GM12878 (cell line): Measurements from ENCODE around the gene ZNF227. TPM values are rescaled to one million over a fixed set of nuclear protein-coding genes. Genes with fewer than 3 reads are reported as not detected.

Source experiments
- ATAC-seq: fragments of 200-7000 bp; cut with Tn5 transposase; 3 replicates; pipeline ENCODE4 v1.9.1; 2020; ENCODE audit warnings: mild to moderate bottlenecking, moderate library complexity
- BruUV-seq: library from RNA; stranded (reverse); fragments of 400-500 nt; replicated peaks from 2 replicates; lab custom pipeline; 2021; lab: Mats Ljungman, UMichigan
- CTCF ChIA-PET: fragments of 300-600 bp; sonication (Branson Sonifier 250); formaldehyde crosslinking; extraction: SDS; loops from one replicate; lab custom pipeline; 2021; ENCODE audit warnings: inconsistent platforms; lab: Yijun Ruan, JAX
- POLR2A ChIA-PET: fragments of 350-600 bp; formaldehyde crosslinking; extraction: SDS; loops from one replicate; lab custom pipeline; 2021; ENCODE audit warnings: inconsistent platforms; lab: Charles Lee
- RAD21 ChIA-PET: fragments of 300-600 bp; sonication (Branson Sonifier 250); formaldehyde crosslinking; loops from one replicate; lab custom pipeline; 2023; ENCODE audit warnings: antibody characterized with exemption; ENCODE audit not compliant: unreplicated experiment; lab: Charles Lee
- SMC1A ChIA-PET: fragments of 300-600 bp; sonication (Branson Sonifier 250); formaldehyde crosslinking; loops from one replicate; lab custom pipeline; 2023; ENCODE audit not compliant: unreplicated experiment, uncharacterized antibody; lab: Charles Lee
- DNase-seq: peaks from one replicate; pipeline ENCODE4 v3.0.0-alpha.2; 2011; ENCODE audit warnings: low read depth, low spot score
- FAIRE-seq: peaks from 3 replicates; lab custom pipeline; 2011; peaks lifted over from hg19 to GRCh38; lab: Jason Lieb, UNC
- H2AFZ ChIP-seq: 2 replicates; pipeline ENCODE4 v1.6.0; 2011; ENCODE audit warnings: low read depth, low read length, control low read depth; ENCODE audit not compliant: control insufficient read depth
- H3K27ac ChIP-seq: 2 replicates; pipeline ENCODE4 v1.5.1; 2011; ENCODE audit warnings: control low read depth; ENCODE audit not compliant: control insufficient read depth, insufficient read depth
- H3K27me3 ChIP-seq, 2 experiments: replicated peaks in 1 of 2; 2 replicates each; pipeline versions ENCODE4 v1.6.0 to v1.6.1; 2011; ENCODE audit warnings: low read length in 1 of 2; ENCODE audit not compliant: control insufficient read depth in 2 of 2, insufficient read depth in 2 of 2
- H3K36me3 ChIP-seq, 2 experiments: 2 replicates each; pipeline ENCODE4 v1.5.1; 2011; ENCODE audit warnings: low read length in 1 of 2; ENCODE audit not compliant: control insufficient read depth in 2 of 2, insufficient read depth in 2 of 2
- H3K4me1 ChIP-seq: 2 replicates; pipeline ENCODE4 v1.6.1; 2011; ENCODE audit warnings: mild to moderate bottlenecking, low read length, moderate library complexity, mixed read lengths; ENCODE audit not compliant: control insufficient read depth, insufficient read depth
- H3K4me2 ChIP-seq: 2 replicates; pipeline ENCODE4 v1.6.0; 2011; ENCODE audit warnings: control low read depth; ENCODE audit not compliant: control insufficient read depth, insufficient read depth
- H3K4me3 ChIP-seq: fragments of 200-600 bp; sonication (generic); 2 replicates; pipeline ENCODE4 v1.5.1; 2016
- H3K79me2 ChIP-seq: 2 replicates; pipeline ENCODE4 v1.6.0; 2011; ENCODE audit warnings: low read length; ENCODE audit not compliant: control insufficient read depth, insufficient read depth
- H3K9ac ChIP-seq: 2 replicates; pipeline ENCODE4 v1.8.0; 2011; ENCODE audit warnings: low read length, control low read depth, mixed read lengths; ENCODE audit not compliant: control insufficient read depth, insufficient read depth
- H3K9me3 ChIP-seq: replicated peaks from 3 replicates; pipeline ENCODE4 v1.5.1; 2011; ENCODE audit warnings: mild to moderate bottlenecking, low read length; ENCODE audit not compliant: control insufficient read depth, insufficient read depth
- H4K20me1 ChIP-seq: 2 replicates; pipeline ENCODE4 v1.6.0; 2011; ENCODE audit not compliant: control insufficient read depth, insufficient read depth
- FOXM1 ChIP-seq: IDR thresholded peaks from 2 replicates; pipeline ENCODE4 v1.6.1; 2012; ENCODE audit warnings: low read depth, mild to moderate bottlenecking, inconsistent platforms, low read length, moderate library complexity
- MLLT1 ChIP-seq: fragments of 450-650 bp; IDR thresholded peaks from 2 replicates; pipeline ENCODE4 v1.6.1; 2016; ENCODE audit warnings: mild to moderate bottlenecking
- WGBS: methylation state at CpG from one replicate; pipeline ENCODE4 v1.1.6; 2016; ENCODE audit warnings: low lambda C conversion rate; ENCODE audit not compliant: insufficient replicate concordance, insufficient coverage; ENCODE audit errors: missing lambda C conversion rate; 5-methylcytosine and 5-hydroxymethylcytosine counted together
- in situ Hi-C: fragments of 300-500 bp; cut with MboI; formaldehyde crosslinking; loops from 9 replicates; pipeline ENCODE4 v1.14.3; 2018; ENCODE audit warnings: mixed read lengths
- intact Hi-C: fragments of 100-400 bp; cut with micrococcal nuclease; formaldehyde crosslinking; loops from one replicate; pipeline ENCODE4 v1.14.2; 2022; ENCODE audit not compliant: unreplicated experiment
- polyA plus RNA-seq, 11 experiments: library from polyadenylated mRNA; depleted of rRNA in 4 of 11; unstranded in 6 of 11; stranded (reverse) in 5 of 11; fragments of >200 nt; fragmentation: Nextera tagmentation in 4 of 11; fragmentation: Illumina TruSeq in 1 of 11; extraction: Ambion mirVana in 4 of 11; extraction: Trizol in 1 of 11; gene quantifications; 1 replicate in 1 of 11; 2 replicates in 10 of 11; pipeline versions ENCODE4 v1.2.1 to v1.2.3, GENCODE V29; 2011 to 2016; ENCODE audit warnings: inconsistent platforms in 2 of 11, missing spikeins in 2 of 11, low read depth in 1 of 11
- total RNA-seq, 4 experiments: library from RNA; depleted of rRNA in 3 of 4; stranded (reverse); fragments of >200 nt in 3 of 4; fragmentation: Illumina TruSeq in 1 of 4; extraction: Trizol in 1 of 4; gene quantifications; 2 replicates each; pipeline versions ENCODE4 v1.2.1 to v1.2.3, GENCODE V29; 2013 to 2021

The ZNF227 gene
- total and polyA plus RNA-seq, 10 of the 15 experiments (the other 5 are each of a cell fraction or from before 2014, with no cell fraction given), result 4.3 to 22.9 (median 13.0) TPM

GRCh38 chr19:44284968-44285367 lies 72.6 kb downstream of the ZNF227 start:
- Histone ChIP-seq H3K4me3 (no peak overlapping the region), H2AFZ (no peak overlapping the region), H3K9me3 (no peaks in the 10 kb centered on the region; the same call in 2 of the 3 replicates), H4K20me1 (no peaks in the 10 kb centered on the region), H3K36me3 (peaks cover 3 to 18% of the 10 kb centered on the region in 2 experiments), H3K79me2 (no peaks in the 10 kb centered on the region), H3K9ac (no peak overlapping the region), H3K27me3 (no peaks in the 10 kb centered on the region), H3K4me1 (no peaks in the 10 kb centered on the region), H3K27ac (no peak overlapping the region), H3K4me2 (no peak overlapping the region)
- FAIRE-seq, result no peak
- in situ Hi-C loops, result no loop called here
- ChIA-PET RAD21 (no interaction called here), SMC1A (no interaction called here), CTCF (no interaction called here), POLR2A (interaction anchor here (0.7 kb wide), 2 partner anchors 143 to 610 kb away, joined by 3 to 4 read pairs; partner anchors contain the start of gene ZNF234)
- ATAC-seq, result no peak
- no peak for DNase-seq
- WGBS, result 62% methylated on average over 4 of the region's 4 CpGs
- BruUV-seq, result no TSS peak
- intact Hi-C loops, result no loop called here
- TF ChIP-seq FOXM1, result no peak
- TF ChIP-seq MLLT1, result no peak

Other genes with a start within 250 kb of the ZNF227 start
Only the 7 nearest of the 14 such genes appear.
- 0.45 and 0.49 TPM in 2 replicates for gene ZNF284, start 140.4 kb upstream of the ZNF227 start, total RNA-seq (2014; rRNA removed)
- 0.72 and 0.88 TPM in 2 replicates for gene ZNF284, start 140.4 kb upstream of the ZNF227 start, total RNA-seq (2014; rRNA removed; fragmentation: Illumina TruSeq; extraction: Trizol)
- gene ZNF284, start 140.4 kb upstream of the ZNF227 start, total RNA-seq (2021), result 0.53 and 0.82 TPM in 2 replicates
- 1.7 TPM in 2 replicates for gene ZNF284, start 140.4 kb upstream of the ZNF227 start, polyA plus RNA-seq (2011; rRNA removed)
- gene ZNF284, start 140.4 kb upstream of the ZNF227 start, polyA plus RNA-seq (2014; fragmentation: Illumina TruSeq; extraction: Trizol), result 0.48 and 0.62 TPM in 2 replicates
- gene ZNF284, start 140.4 kb upstream of the ZNF227 start, polyA plus RNA-seq (2014; fragmentation: Nextera tagmentation; extraction: Ambion mirVana), result under 1 TPM; 0.37 to 0.68 TPM
- gene ZNF284, start 140.4 kb upstream of the ZNF227 start, polyA plus RNA-seq (2014; rRNA removed), result 0.25 and 0.35 TPM in 2 replicates
- under 1 TPM; 0.60 TPM for gene ZNF284, start 140.4 kb upstream of the ZNF227 start, polyA plus RNA-seq (2016; fragmentation: Nextera tagmentation; extraction: Ambion mirVana)
- 17.2 and 21.7 TPM in 2 replicates for gene ZNF224, start 118.2 kb upstream of the ZNF227 start, total RNA-seq (2014; rRNA removed)
- gene ZNF224, start 118.2 kb upstream of the ZNF227 start, total RNA-seq (2014; rRNA removed; fragmentation: Illumina TruSeq; extraction: Trizol), result 20.1 and 20.7 TPM in 2 replicates
- gene ZNF224, start 118.2 kb upstream of the ZNF227 start, total RNA-seq (2021), result 14.2 and 15.3 TPM in 2 replicates
- gene ZNF224, start 118.2 kb upstream of the ZNF227 start, polyA plus RNA-seq (2011; rRNA removed), result 39.4 and 53.6 TPM in 2 replicates
- gene ZNF224, start 118.2 kb upstream of the ZNF227 start, polyA plus RNA-seq (2014; fragmentation: Illumina TruSeq; extraction: Trizol), result 18.0 and 25.7 TPM in 2 replicates
- gene ZNF224, start 118.2 kb upstream of the ZNF227 start, polyA plus RNA-seq (2014; fragmentation: Nextera tagmentation; extraction: Ambion mirVana), result 1 to 10 TPM; 6.8 to 7.8 TPM
- gene ZNF224, start 118.2 kb upstream of the ZNF227 start, polyA plus RNA-seq (2014; rRNA removed), result 17.0 and 20.1 TPM in 2 replicates
- gene ZNF224, start 118.2 kb upstream of the ZNF227 start, polyA plus RNA-seq (2016; fragmentation: Nextera tagmentation; extraction: Ambion mirVana), result 10 to 100 TPM; 12.4 to 17.2 TPM
- gene ZNF225, start 99.1 kb upstream of the ZNF227 start, total RNA-seq (2014; rRNA removed), result 2.0 and 2.9 TPM in 2 replicates
- gene ZNF225, start 99.1 kb upstream of the ZNF227 start, total RNA-seq (2014; rRNA removed; fragmentation: Illumina TruSeq; extraction: Trizol), result 4.4 and 5.0 TPM in 2 replicates
- 3.8 and 4.3 TPM in 2 replicates for gene ZNF225, start 99.1 kb upstream of the ZNF227 start, total RNA-seq (2021)
- 3.8 and 6.4 TPM in 2 replicates for gene ZNF225, start 99.1 kb upstream of the ZNF227 start, polyA plus RNA-seq (2011; rRNA removed)
- 2.8 and 3.4 TPM in 2 replicates for gene ZNF225, start 99.1 kb upstream of the ZNF227 start, polyA plus RNA-seq (2014; fragmentation: Illumina TruSeq; extraction: Trizol)
- gene ZNF225, start 99.1 kb upstream of the ZNF227 start, polyA plus RNA-seq (2014; fragmentation: Nextera tagmentation; extraction: Ambion mirVana), result 1 to 10 TPM; 1.3 to 1.4 TPM
- gene ZNF225, start 99.1 kb upstream of the ZNF227 start, polyA plus RNA-seq (2014; rRNA removed), result 2.4 and 2.8 TPM in 2 replicates
- gene ZNF225, start 99.1 kb upstream of the ZNF227 start, polyA plus RNA-seq (2016; fragmentation: Nextera tagmentation; extraction: Ambion mirVana), result 1 to 10 TPM; 1.9 to 3.4 TPM
- gene ZNF234, start 71.0 kb upstream of the ZNF227 start, total RNA-seq (2014; rRNA removed), result 6.3 and 6.8 TPM in 2 replicates
- 8.1 and 8.9 TPM in 2 replicates for gene ZNF234, start 71.0 kb upstream of the ZNF227 start, total RNA-seq (2014; rRNA removed; fragmentation: Illumina TruSeq; extraction: Trizol)
- gene ZNF234, start 71.0 kb upstream of the ZNF227 start, total RNA-seq (2021), result 8.1 and 9.3 TPM in 2 replicates
- gene ZNF234, start 71.0 kb upstream of the ZNF227 start, polyA plus RNA-seq (2011; rRNA removed), result 10.5 and 15.3 TPM in 2 replicates
- gene ZNF234, start 71.0 kb upstream of the ZNF227 start, polyA plus RNA-seq (2014; fragmentation: Illumina TruSeq; extraction: Trizol), result 5.3 and 6.0 TPM in 2 replicates
- 1 to 10 TPM; 2.7 to 2.8 TPM for gene ZNF234, start 71.0 kb upstream of the ZNF227 start, polyA plus RNA-seq (2014; fragmentation: Nextera tagmentation; extraction: Ambion mirVana)
- 4.2 and 5.1 TPM in 2 replicates for gene ZNF234, start 71.0 kb upstream of the ZNF227 start, polyA plus RNA-seq (2014; rRNA removed)
- 1 to 10 TPM; 4.7 TPM for gene ZNF234, start 71.0 kb upstream of the ZNF227 start, polyA plus RNA-seq (2016; fragmentation: Nextera tagmentation; extraction: Ambion mirVana)
- 13.7 and 16.5 TPM in 2 replicates for gene ZNF226, start 47.4 kb upstream of the ZNF227 start, total RNA-seq (2014; rRNA removed)
- gene ZNF226, start 47.4 kb upstream of the ZNF227 start, total RNA-seq (2014; rRNA removed; fragmentation: Illumina TruSeq; extraction: Trizol), result 17.8 and 20.3 TPM in 2 replicates
- gene ZNF226, start 47.4 kb upstream of the ZNF227 start, total RNA-seq (2021), result 17.2 and 18.5 TPM in 2 replicates
- 35.1 and 45.0 TPM in 2 replicates for gene ZNF226, start 47.4 kb upstream of the ZNF227 start, polyA plus RNA-seq (2011; rRNA removed)
- 18.2 and 21.5 TPM in 2 replicates for gene ZNF226, start 47.4 kb upstream of the ZNF227 start, polyA plus RNA-seq (2014; fragmentation: Illumina TruSeq; extraction: Trizol)
- gene ZNF226, start 47.4 kb upstream of the ZNF227 start, polyA plus RNA-seq (2014; fragmentation: Nextera tagmentation; extraction: Ambion mirVana), result 10 to 100 TPM; 35.1 to 35.3 TPM
- gene ZNF226, start 47.4 kb upstream of the ZNF227 start, polyA plus RNA-seq (2014; rRNA removed), result 11.7 and 17.3 TPM in 2 replicates
- 10 to 100 TPM; 18.1 to 19.9 TPM for gene ZNF226, start 47.4 kb upstream of the ZNF227 start, polyA plus RNA-seq (2016; fragmentation: Nextera tagmentation; extraction: Ambion mirVana)
- 0.23 and 0.54 TPM in 2 replicates for gene ZNF233, start 47.4 kb downstream of the ZNF227 start, total RNA-seq (2014; rRNA removed)
- 0.32 and 0.63 TPM in 2 replicates for gene ZNF233, start 47.4 kb downstream of the ZNF227 start, total RNA-seq (2014; rRNA removed; fragmentation: Illumina TruSeq; extraction: Trizol)
- 0.19 and 0.26 TPM in 2 replicates for gene ZNF233, start 47.4 kb downstream of the ZNF227 start, total RNA-seq (2021)
- gene ZNF233, start 47.4 kb downstream of the ZNF227 start, polyA plus RNA-seq (2011; rRNA removed), result 1.5 and 1.8 TPM in 2 replicates
- gene ZNF233, start 47.4 kb downstream of the ZNF227 start, polyA plus RNA-seq (2014; fragmentation: Illumina TruSeq; extraction: Trizol), result 0.06 and 0.32 TPM in 2 replicates
- gene ZNF233, start 47.4 kb downstream of the ZNF227 start, polyA plus RNA-seq (2014; fragmentation: Nextera tagmentation; extraction: Ambion mirVana), result under 1 TPM; 0.35 to 0.46 TPM
- gene ZNF233, start 47.4 kb downstream of the ZNF227 start, polyA plus RNA-seq (2014; rRNA removed), result 0.29 and 0.67 TPM in 2 replicates
- gene ZNF233, start 47.4 kb downstream of the ZNF227 start, polyA plus RNA-seq (2016; fragmentation: Nextera tagmentation; extraction: Ambion mirVana), result 1 to 10 TPM in 1 of 2 experiments, under 1 TPM in 1; 0.93 to 1.0 TPM
- gene ZNF235, start 92.5 kb downstream of the ZNF227 start, total RNA-seq (2014; rRNA removed), result 4.7 and 5.9 TPM in 2 replicates
- gene ZNF235, start 92.5 kb downstream of the ZNF227 start, total RNA-seq (2014; rRNA removed; fragmentation: Illumina TruSeq; extraction: Trizol), result 7.0 and 7.4 TPM in 2 replicates
- gene ZNF235, start 92.5 kb downstream of the ZNF227 start, total RNA-seq (2021), result 3.9 and 4.8 TPM in 2 replicates
- 9.0 and 12.2 TPM in 2 replicates for gene ZNF235, start 92.5 kb downstream of the ZNF227 start, polyA plus RNA-seq (2011; rRNA removed)
- gene ZNF235, start 92.5 kb downstream of the ZNF227 start, polyA plus RNA-seq (2014; fragmentation: Illumina TruSeq; extraction: Trizol), result 4.1 and 7.5 TPM in 2 replicates
- gene ZNF235, start 92.5 kb downstream of the ZNF227 start, polyA plus RNA-seq (2014; fragmentation: Nextera tagmentation; extraction: Ambion mirVana), result 1 to 10 TPM; 2.8 to 5.0 TPM
- gene ZNF235, start 92.5 kb downstream of the ZNF227 start, polyA plus RNA-seq (2014; rRNA removed), result 2.7 and 4.0 TPM in 2 replicates
- 1 to 10 TPM; 3.6 to 4.9 TPM for gene ZNF235, start 92.5 kb downstream of the ZNF227 start, polyA plus RNA-seq (2016; fragmentation: Nextera tagmentation; extraction: Ambion mirVana)